HG02885 (cell line): ENCODE data around the gene ZNF524.

Experiments used
- ATAC-seq: cut with Tn5 transposase; IDR thresholded peaks from one replicate; pipeline ENCODE4 v1.9.1; 2021; ENCODE audit warnings: mild to moderate bottlenecking; ENCODE audit not compliant: unreplicated experiment, poor library complexity

ZNF524 gene

GRCh38 chr19:55651236-55651635 lies 51.1 kb downstream of the ZNF524 start:
- ATAC-seq: no peak

- ATAC-seq: no peak
Measured at GRCh38 chr19:55652311-55653128, 52.4 kb downstream of the ZNF524 start.
